OCI-M1 (cell line): ENCODE data around the gene CPPED1.

Experiments
- DNase-seq: peaks from one replicate; lab custom pipeline; 2025; lab: John Stamatoyannopoulos, UW

CPPED1 gene

DNA sequence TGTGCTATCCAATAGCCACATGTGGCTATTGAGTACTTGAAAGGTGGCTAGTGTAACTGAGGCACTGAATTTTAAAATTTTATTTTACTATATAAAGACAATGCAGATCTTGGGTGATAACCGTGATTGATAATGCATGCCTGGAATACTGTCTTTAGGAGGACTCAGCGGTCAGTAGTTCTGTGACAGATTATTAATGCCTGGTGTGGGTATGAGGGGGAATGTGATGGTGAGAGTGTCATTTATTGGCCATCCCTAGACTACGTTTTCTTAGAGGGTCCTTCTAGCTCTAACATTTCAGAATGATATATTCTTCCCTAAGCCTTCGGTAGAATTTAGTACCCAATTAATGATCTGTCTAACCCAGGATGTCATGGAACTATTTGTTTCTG is 157.6 kb downstream of the CPPED1 start:
- no peak for DNase-seq

GRCh38 chr16:12643034-12643455 is 160.6 kb downstream of the CPPED1 start:
- DNase-seq: no peak

- DNase-seq: no peak
These were observed 164.6 kb downstream of the CPPED1 start for GRCh38 chr16:12639044-12639443.

DNA sequence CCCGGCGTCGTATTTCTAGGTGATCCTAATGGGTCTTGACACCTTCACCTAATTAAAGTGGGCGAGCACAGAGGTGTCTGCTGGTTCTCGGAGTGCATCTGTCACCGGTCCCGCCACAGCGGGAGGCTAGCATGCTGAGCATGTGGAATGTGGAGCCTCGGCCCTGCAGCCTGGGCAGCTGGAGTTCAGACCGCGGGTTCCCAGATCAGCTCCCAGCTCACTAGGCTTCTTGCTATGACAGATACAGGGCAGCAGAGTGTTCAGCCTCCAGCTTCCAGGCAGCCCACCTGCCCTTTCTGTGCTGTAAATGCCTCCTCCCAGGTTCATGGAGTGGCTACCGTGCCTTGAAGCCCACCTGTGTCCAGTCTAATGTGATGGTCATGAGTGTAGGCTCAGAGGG is 166.7 kb downstream of the CPPED1 start:
- DNase-seq: no peak

- no peak for DNase-seq
These were observed 174.4 kb downstream of the CPPED1 start for GRCh38 chr16:12629271-12629670.

DNA sequence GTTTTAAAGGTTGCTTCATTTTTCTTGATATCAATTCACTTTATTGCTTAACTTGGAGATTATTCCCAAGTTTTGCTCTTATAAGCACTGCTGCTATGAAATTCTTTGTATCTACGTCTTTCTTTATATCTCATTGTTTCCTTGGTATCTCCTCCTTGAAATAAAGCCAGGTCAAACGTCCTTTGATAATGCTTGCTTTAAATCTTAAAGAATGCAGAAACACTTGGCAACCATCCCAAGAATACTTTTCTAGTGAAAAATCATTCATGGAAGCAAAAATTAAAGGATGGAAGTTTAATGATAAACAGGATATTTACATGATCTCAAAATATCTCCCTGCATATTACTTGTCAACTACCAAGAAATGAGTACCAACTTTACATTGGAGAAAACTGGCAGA is 175.2 kb downstream of the CPPED1 start:
- no peak for DNase-seq

GRCh38 chr16:12627394-12627793 is 176.3 kb downstream of the CPPED1 start:
- DNase-seq: no peak

GRCh38 chr16:12626411-12626810 is 177.3 kb downstream of the CPPED1 start:
- DNase-seq: no peak

GRCh38 chr16:12625716-12626115 is 178.0 kb downstream of the CPPED1 start:
- no peak for DNase-seq

- DNase-seq: no peak
These were observed 178.6 kb downstream of the CPPED1 start for GRCh38 chr16:12625068-12625467.

DNA sequence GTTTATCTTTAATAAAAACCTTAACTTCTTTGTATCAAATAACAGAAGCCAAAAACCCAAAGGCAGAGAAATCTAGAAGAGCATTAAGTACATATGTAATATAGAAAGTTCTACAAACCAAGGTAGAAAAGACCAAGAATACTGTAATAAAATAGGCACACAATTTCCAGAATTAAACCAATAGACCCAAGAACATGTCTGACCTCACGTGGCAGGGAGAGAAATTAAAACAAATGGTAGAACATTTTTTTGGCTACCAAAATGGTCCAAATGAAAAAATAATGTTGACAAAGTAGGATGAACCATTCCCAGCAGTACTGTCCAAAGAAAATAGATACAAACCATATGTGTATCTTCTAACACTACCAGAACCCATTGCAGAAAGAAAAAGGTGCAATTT is 183.5 kb downstream of the CPPED1 start:
- peak; percentile 34 for DNase-seq

- no peak for DNase-seq
These were observed 185.2 kb downstream of the CPPED1 start for GRCh38 chr16:12618515-12618914.

GRCh38 chr16:12617401-12617819 is 186.3 kb downstream of the CPPED1 start:
- no peak for DNase-seq

DNA sequence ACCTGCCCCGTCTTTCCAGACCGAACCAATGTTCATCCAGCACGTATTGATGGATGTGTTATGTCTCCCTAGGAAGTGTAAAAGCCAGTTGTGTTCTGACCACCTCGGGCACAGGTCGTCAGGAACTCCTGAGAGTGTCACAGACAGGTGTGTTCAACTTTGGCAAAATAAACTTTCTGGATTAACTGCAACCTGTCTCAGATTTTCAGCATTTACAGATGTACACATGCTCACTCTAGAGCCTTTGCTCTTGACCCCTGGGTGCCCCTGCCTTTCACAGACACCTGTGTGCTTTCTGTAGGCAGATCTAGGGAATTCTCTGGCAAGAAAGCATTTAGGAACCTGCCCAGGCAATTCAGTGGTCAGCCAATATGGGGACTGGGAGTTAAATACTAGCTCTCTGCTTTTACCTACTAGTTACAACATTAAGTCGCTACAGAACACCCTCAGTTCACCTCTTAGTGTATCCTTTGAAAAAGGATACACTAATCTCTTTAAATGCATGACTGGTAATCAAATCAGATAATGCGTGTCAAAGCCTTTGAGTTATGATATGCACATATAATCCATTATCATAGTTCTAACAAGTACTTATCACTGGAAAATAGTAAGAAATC is 188.9 kb downstream of the CPPED1 start:
- DNase-seq: no peak

- DNase-seq: no peak
These were observed 189.6 kb downstream of the CPPED1 start for GRCh38 chr16:12613992-12614661.

DNA sequence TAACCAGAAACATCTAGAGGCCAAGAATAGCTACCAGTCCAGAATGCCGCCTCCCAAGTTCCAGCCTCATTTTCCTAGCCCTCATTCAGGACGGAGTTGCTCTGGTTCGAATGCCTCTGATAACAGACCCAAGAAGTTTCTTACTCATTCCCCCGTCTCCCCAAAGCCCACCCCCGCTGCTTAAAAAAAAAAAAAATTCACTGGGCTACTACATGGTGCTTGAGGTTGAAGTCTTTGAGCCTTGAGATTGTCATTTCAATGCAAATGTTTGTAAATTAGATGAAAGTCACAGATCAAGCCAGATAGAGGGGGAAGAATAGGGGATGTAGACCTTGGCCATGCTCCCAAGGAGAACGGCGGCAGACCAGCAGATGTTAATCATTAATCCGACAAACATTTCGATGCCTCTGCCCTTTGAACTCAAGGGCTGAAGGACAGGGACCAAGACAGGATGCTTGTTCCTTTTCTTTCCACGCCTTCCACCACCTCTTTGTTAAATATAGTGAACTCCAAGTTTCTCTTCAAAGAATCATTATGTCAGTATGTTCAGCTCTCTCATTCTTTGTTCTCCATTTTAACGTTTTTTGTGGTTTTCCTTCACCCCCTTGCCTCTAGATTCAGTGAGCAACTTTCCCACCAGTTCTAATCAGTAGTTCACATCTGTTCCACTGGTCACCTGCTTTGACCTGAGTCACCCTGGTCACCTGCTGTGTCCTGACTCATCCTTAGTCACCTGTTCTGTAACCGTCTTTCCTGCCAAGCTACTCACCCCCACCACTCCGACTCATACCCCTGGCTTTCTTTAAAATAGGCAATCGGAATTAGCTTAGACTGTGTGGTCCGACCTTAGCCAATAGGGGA is 190.3 kb downstream of the CPPED1 start:
- DNase-seq: peak; percentile 74

GRCh38 chr16:12612598-12613101 is 191.0 kb downstream of the CPPED1 start:
- DNase-seq: no peak

GRCh38 chr16:12611916-12612597 is 191.6 kb downstream of the CPPED1 start:
- no peak for DNase-seq

- DNase-seq: peak; percentile 19
These were observed 192.6 kb downstream of the CPPED1 start for GRCh38 chr16:12611006-12611477.

DNA sequence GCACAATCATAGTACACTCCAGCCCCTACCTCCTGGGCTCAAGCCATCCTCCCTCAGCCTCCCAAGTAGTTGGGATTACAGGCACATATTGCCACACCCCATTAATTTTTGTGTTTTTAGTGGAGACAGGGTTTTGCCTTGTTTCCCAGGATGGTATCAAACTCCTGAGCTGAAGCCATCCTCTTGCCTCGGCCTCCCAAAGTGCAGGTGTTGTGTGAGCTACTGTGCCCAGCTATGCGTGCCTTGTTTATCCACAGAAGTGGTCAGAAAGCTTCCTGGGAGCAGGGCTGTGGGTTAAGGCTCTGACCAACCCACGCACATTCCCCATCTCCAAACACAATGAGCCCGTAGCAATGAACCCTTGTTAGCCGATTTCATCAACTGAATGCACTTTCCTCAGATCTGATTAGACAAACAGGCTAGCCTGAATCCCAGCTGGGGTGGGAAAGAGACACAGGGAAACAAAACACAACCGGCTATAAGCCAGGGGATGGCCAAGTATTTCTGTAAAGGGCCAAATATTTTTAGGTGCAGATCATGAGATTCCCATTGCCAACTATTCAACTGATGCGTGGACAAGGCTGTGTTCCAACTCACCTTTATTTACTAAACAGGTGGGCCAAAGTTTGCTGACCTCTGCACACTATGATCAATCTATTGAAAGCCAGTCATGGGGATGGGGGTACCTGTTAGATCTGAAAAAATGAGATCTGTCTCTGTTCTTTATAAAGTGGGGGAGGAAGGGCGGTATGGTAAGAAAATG is 193.6 kb downstream of the CPPED1 start:
- no peak for DNase-seq
